ENCODE results near the gene TMEM178A.

Gene TMEM178A

DNA sequence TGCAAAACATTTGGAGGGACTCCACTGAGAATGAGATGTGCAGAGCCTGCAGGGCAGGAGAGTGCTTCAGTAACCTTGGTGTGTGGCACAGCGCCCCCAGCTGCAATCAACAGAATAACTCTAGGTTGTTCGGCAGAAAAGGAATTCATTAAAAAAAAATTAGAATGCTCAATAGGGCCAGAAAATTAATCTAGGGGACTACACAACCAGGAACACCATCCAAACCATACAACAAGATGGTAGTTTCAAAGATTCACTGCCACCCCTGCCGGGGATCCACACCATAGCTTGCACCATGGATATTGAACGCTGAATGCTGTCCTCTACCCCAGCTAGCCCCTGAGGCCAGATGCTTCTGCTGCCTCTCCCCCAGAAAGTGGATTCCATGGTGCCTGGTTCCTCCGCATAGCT, 63.2 kb downstream of the TMEM178A start:
- TF ChIP-seq, protein P1, sequence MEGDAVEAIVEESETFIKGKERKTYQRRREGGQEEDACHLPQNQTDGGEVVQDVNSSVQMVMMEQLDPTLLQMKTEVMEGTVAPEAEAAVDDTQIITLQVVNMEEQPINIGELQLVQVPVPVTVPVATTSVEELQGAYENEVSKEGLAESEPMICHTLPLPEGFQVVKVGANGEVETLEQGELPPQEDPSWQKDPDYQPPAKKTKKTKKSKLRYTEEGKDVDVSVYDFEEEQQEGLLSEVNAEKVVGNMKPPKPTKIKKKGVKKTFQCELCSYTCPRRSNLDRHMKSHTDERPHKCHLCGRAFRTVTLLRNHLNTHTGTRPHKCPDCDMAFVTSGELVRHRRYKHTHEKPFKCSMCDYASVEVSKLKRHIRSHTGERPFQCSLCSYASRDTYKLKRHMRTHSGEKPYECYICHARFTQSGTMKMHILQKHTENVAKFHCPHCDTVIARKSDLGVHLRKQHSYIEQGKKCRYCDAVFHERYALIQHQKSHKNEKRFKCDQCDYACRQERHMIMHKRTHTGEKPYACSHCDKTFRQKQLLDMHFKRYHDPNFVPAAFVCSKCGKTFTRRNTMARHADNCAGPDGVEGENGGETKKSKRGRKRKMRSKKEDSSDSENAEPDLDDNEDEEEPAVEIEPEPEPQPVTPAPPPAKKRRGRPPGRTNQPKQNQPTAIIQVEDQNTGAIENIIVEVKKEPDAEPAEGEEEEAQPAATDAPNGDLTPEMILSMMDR (IDR thresholded peaks at IDR 0.05; ENCODE audit: low read depth, low read length, missing control alignments) = peak; percentile 71
- DNase-seq (ENCODE audit: low read depth) = no peak
- no peak overlapping the region for H3K4me3 ChIP-seq (ENCODE audit: low read depth, low read length)

DNA sequence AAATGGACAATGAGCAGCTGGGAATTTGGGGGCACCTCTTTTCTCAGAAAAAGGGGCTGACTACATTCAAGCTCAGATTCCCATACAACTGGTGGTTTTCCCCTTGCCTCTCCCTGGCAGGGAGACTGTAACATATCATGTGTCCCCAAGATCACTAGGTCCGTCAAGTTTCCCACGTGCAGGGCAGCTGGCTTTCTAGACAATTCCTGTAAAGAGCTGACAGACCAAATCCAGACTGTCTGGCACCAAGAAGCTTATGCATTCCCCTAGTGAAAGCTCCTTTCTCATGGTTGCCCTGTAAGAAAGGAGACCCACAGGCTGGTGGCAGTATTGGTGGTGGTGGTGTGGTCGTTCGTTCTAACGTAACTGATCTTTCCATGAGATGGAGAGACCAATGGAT, 64.6 kb downstream of the TMEM178A start:
- TF ChIP-seq, protein P1 (IDR thresholded peaks at IDR 0.05; ENCODE audit: low read depth, low read length, missing control alignments) = no peak

DNA sequence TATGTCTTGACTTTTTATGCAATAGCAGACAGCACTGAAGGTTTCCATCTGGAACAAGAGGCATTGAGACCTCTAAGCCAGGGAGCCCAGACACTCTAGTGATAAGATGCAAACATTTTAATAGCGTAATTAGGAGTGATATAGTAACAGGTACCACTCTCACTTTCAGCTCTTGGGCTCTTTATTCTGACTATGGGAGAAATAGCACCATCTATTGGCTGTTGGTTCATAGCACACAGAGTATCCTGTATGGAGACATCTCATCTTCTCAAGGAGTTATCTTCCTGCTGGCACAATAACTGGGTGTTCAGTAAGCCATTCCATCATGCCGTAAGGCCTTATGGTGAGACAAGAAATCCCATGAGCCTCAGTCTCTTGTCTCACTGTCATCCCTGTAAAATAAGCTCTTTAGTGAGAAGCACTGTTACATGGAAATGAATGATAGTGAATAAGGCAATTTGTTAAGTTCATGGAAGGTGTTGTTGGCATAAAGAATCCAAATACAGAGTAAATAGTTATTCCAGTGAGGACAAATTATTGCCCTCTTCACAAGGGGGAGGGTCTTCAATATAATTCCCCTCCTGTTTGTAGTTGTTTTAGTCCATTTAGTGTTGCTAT, 65.1 kb downstream of the TMEM178A start:
- H3K4me3 ChIP-seq (ENCODE audit: low read depth, low read length) = no peak overlapping the region
- no peak for DNase-seq (ENCODE audit: low read depth)
- TF ChIP-seq, protein P1 (IDR thresholded peaks at IDR 0.05; ENCODE audit: low read depth, low read length, missing control alignments) = peak; percentile 60

More for the DNA sequence above, 64.6 kb downstream of the TMEM178A start:
- H3K4me3 ChIP-seq (ENCODE audit: low read depth, low read length) = no peak overlapping the region
- DNase-seq (ENCODE audit: low read depth) = no peak

DNA sequence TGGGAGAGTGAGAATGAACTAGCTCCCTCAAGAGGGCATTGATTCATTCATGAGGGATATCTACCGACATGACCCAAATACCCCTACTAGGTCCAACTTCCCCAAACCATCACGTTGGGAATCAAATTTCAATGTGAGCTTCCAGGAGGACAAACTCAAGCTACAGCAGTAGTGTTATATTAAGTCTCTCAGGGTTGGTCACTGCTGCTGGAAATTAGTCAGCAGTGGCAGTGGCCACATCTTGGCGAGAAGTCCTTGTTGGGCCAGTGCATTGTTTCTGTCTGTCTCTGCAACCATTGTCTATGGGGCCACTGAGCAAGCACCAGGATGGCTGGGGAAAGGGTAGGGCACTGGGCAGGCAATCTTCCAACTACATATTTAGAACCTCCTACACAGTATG, 65.8 kb downstream of the TMEM178A start:
- TF ChIP-seq, protein P1 (IDR thresholded peaks at IDR 0.05; ENCODE audit: low read depth, low read length, missing control alignments) = no peak
- H3K4me3 ChIP-seq (ENCODE audit: low read depth, low read length) = no peak overlapping the region
- DNase-seq (ENCODE audit: low read depth) = no peak

DNA sequence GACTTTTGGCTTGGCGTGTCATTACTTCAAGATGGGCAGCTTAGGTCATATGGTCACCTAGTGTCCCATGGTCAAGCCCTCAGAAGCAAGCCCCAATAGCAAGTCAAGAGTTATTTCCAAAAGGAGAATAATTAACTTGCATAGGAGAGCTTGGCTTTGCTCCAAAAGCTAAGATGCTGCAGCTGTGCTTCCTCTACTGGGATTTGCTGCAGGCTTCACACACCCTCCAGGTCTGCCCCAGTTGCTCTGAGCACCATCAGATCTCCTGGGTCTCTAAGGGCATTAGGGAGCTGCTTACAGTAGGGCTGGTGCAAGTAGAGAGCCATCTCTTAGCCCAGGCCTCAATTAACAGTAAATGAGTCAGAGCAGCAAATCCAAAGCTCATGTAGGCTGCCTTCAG, 66.8 kb downstream of the TMEM178A start:
- no peak for DNase-seq (ENCODE audit: low read depth)
- TF ChIP-seq, protein P1 (IDR thresholded peaks at IDR 0.05; ENCODE audit: low read depth, low read length, missing control alignments) = no peak
- no peak overlapping the region for H3K4me3 ChIP-seq (ENCODE audit: low read depth, low read length)

DNA sequence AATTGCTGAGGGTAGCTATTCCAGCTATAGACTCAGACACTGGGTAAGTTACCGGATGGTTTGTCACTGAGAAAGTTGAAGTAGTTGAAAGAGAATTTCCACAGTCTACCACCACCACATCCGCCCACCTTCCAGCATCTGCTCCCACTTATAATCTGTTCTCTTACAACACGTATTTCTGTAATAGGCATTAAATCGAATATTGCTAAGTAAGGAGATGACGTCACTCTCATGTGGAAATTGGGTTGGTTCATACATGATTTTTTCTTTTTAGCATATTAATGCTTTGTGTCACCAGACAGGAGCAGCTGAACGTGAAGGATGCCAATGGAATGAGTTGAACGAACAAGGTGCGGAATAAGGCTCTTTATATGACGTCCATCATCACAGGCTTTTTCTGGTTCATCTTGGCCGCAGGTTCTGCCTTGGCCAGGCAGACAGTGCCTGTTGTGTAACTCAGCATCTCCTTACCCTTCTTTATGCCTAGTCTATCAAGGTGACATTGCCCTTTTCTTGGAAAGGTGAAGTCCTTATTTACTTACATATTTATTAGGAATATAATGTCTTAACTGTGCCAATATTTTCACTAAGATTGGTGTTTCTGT, 67.5 kb downstream of the TMEM178A start:
- DNase-seq (ENCODE audit: low read depth) = no peak
- no peak overlapping the region for H3K4me3 ChIP-seq (ENCODE audit: low read depth, low read length)
- TF ChIP-seq, protein P1 (IDR thresholded peaks at IDR 0.05; ENCODE audit: low read depth, low read length, missing control alignments) = no peak

DNA sequence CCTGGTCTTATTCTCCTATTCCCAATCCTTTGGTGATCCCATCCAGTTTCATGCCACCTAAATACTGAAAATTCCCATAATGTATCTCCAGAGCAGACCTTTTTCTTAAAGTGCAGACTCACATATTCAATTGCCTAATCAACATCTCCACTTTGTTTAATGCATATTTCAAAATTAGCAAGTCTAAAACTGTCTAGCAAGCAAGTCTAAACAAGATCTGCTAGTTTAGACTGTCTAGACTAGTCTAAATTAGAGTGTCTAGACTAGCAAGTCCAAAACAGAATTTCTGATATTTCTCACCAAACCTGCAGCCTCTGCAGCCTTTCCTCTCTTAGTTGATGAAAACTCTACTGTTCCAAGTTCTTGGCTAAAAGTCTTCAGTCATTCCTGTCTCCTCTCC, 68.7 kb downstream of the TMEM178A start:
- TF ChIP-seq, protein P1 (IDR thresholded peaks at IDR 0.05; ENCODE audit: low read depth, low read length, missing control alignments) = no peak
- no peak for DNase-seq (ENCODE audit: low read depth)
- no peak overlapping the region for H3K4me3 ChIP-seq (ENCODE audit: low read depth, low read length)

Data from GM12864 (cell line).